SK-N-SH (cell line): ENCODE measurements around the gene PRDX5. TPM values are rescaled to one million over a fixed set of nuclear protein-coding genes. Genes with fewer than 3 reads are reported as not detected.

Experiments used
- CTCF ChIA-PET: fragments of 300-600, 350-600 bp; formaldehyde crosslinking; extraction: SDS; loops from one replicate; lab custom pipeline; 2021; lab: Yijun Ruan, JAX
- POLR2A ChIA-PET: fragments of 350-600 bp; sonication (Branson Sonifier 250); formaldehyde crosslinking; extraction: SDS; loops from one replicate; lab custom pipeline; 2020; ENCODE audit warnings: antibody characterized with exemption, inconsistent platforms; lab: Yijun Ruan, JAX
- DNase-seq: peaks from one replicate; pipeline ENCODE4 v3.0.0; 2012
- H2AFZ ChIP-seq: fragments of 200-600 bp; sonication (generic); 2 replicates; pipeline ENCODE4 v1.8.1; 2016; ENCODE audit warnings: antibody characterized with exemption, mild to moderate bottlenecking, low read depth
- H3F3A ChIP-seq: fragments of 200-600 bp; sonication (generic); replicated peaks from 2 replicates; pipeline ENCODE3; 2016; ENCODE audit warnings: antibody characterized with exemption, mild to moderate bottlenecking; ENCODE audit not compliant: insufficient read depth
- H3K27ac ChIP-seq, 2 experiments: fragments of 200-500 bp in 1 of 2; fragments of 200-600 bp in 1 of 2; sonication (Bioruptor generic) in 1 of 2; sonication (generic), shearing (Covaris generic) in 1 of 2; 2 replicates each; pipeline versions ENCODE4 v1.5.1 to v1.6.1; 2014 to 2016; ENCODE audit warnings: low read depth in 2 of 2, inconsistent platforms in 1 of 2, low read length in 1 of 2, mild to moderate bottlenecking in 1 of 2, mixed read lengths in 1 of 2
- H3K27me3 ChIP-seq: fragments of 200-600 bp; sonication (generic), shearing (Covaris generic); 2 replicates; pipeline ENCODE4 v1.6.1; 2016; ENCODE audit warnings: mixed run types; ENCODE audit not compliant: insufficient read depth
- H3K36me3 ChIP-seq, 2 experiments: fragments of 200-500 bp in 1 of 2; fragments of 200-600 bp in 1 of 2; sonication (Bioruptor generic) in 1 of 2; sonication (generic) in 1 of 2; replicated peaks in 1 of 2; 2 replicates each; pipeline versions ENCODE3 to v1.5.1; 2014 to 2016; ENCODE audit warnings: low read length in 1 of 2, mild to moderate bottlenecking in 1 of 2; ENCODE audit not compliant: insufficient read depth in 2 of 2, control insufficient read depth in 1 of 2
- H3K4me1 ChIP-seq, 2 experiments: fragments of 200-500 bp in 1 of 2; fragments of 200-600 bp in 1 of 2; sonication (Bioruptor generic) in 1 of 2; sonication (generic), shearing (Covaris generic) in 1 of 2; 2 replicates each; pipeline versions ENCODE4 v1.5.1 to v1.6.1; 2014 to 2016; ENCODE audit warnings: low read depth in 1 of 2, low read length in 1 of 2, mixed run types in 1 of 2; ENCODE audit not compliant: insufficient read depth in 2 of 2, control insufficient read depth in 1 of 2
- H3K4me2 ChIP-seq: fragments of 200-600 bp; sonication (generic), shearing (Covaris generic); 2 replicates; pipeline ENCODE4 v1.6.1; 2017; ENCODE audit warnings: mixed run types
- H3K4me3 ChIP-seq, 2 experiments: fragments of 200-500 bp in 1 of 2; fragments of 200-600 bp in 1 of 2; sonication (Bioruptor generic) in 1 of 2; sonication (generic), shearing (Covaris generic) in 1 of 2; 2 replicates each; pipeline versions ENCODE4 v1.5.1 to v1.8.1; 2014 to 2016; ENCODE audit warnings: low read depth in 2 of 2, inconsistent platforms in 1 of 2, low read length in 1 of 2, mild to moderate bottlenecking in 1 of 2, mixed read lengths in 1 of 2, moderate library complexity in 1 of 2
- H3K79me2 ChIP-seq: fragments of 200-600 bp; sonication (generic); 2 replicates; pipeline ENCODE4 v1.8.1; 2017; ENCODE audit warnings: mild to moderate bottlenecking; ENCODE audit not compliant: insufficient read depth
- H3K9ac ChIP-seq: fragments of 200-600 bp; sonication (generic); 2 replicates; pipeline ENCODE4 v1.6.1; 2017; ENCODE audit warnings: mixed run types
- H3K9me2 ChIP-seq: fragments of 200-600 bp; sonication (generic); 2 replicates; pipeline ENCODE4 v1.6.1; 2017; ENCODE audit warnings: mixed run types
- H3K9me3 ChIP-seq: fragments of 200-600 bp; sonication (generic); 2 replicates; pipeline ENCODE4 v1.6.1; 2017; ENCODE audit warnings: mixed run types, mild to moderate bottlenecking, moderate library complexity
- H4K20me1 ChIP-seq: fragments of 200-600 bp; sonication (generic); 2 replicates; pipeline ENCODE4 v1.6.1; 2017; ENCODE audit warnings: mild to moderate bottlenecking, mixed run types; ENCODE audit not compliant: insufficient read depth
- CHD2 ChIP-seq: fragments of 150-350 bp; IDR thresholded peaks from 2 replicates; pipeline ENCODE4 v1.6.1; 2018; ENCODE audit warnings: low read length; ENCODE audit not compliant: partially characterized antibody
- ELF1 ChIP-seq: IDR thresholded peaks from 2 replicates; pipeline ENCODE4 v1.4.0; 2012
- EP300 ChIP-seq, 2 experiments: IDR thresholded peaks; 2 replicates each; pipeline versions ENCODE4 v1.4.0 to v1.6.1; 2012; ENCODE audit warnings: borderline replicate concordance in 1 of 2, low read depth in 1 of 2, low read length in 1 of 2
- FOSL2 ChIP-seq: IDR thresholded peaks from 2 replicates; pipeline ENCODE4 v1.4.0; 2012; ENCODE audit warnings: low read depth, mild to moderate bottlenecking, moderate library complexity, borderline replicate concordance
- GATA2 ChIP-seq: sonication (generic); formaldehyde crosslinking; IDR thresholded peaks from 2 replicates; pipeline ENCODE4 v1.5.0; 2020; ENCODE audit warnings: mild to moderate bottlenecking, missing genetic modification reagents
- IRF3 ChIP-seq: fragments of 150-350 bp; IDR thresholded peaks from 2 replicates; pipeline ENCODE4 v1.6.1; 2016; ENCODE audit warnings: mild to moderate bottlenecking, low read depth, low read length
- JUND ChIP-seq: IDR thresholded peaks from 2 replicates; pipeline ENCODE4 v1.4.0; 2012
- NFIC ChIP-seq: IDR thresholded peaks from 2 replicates; pipeline ENCODE4 v1.4.0; 2012; ENCODE audit warnings: borderline replicate concordance
- NRF1 ChIP-seq: IDR thresholded peaks from 2 replicates; pipeline ENCODE4 v1.6.1; 2012; ENCODE audit warnings: low read depth, mild to moderate bottlenecking, low read length
- REST ChIP-seq: IDR thresholded peaks from 2 replicates; pipeline ENCODE4 v1.6.1; 2012; ENCODE audit warnings: mild to moderate bottlenecking, low read depth, low read length, moderate library complexity
- RXRA ChIP-seq: IDR thresholded peaks from 2 replicates; pipeline ENCODE4 v1.4.0; 2012; ENCODE audit warnings: low read depth, mild to moderate bottlenecking, borderline replicate concordance
- TAF1 ChIP-seq: IDR thresholded peaks from 2 replicates; pipeline ENCODE4 v1.6.1; 2012; ENCODE audit warnings: low read depth, mild to moderate bottlenecking, low read length, moderate library complexity, borderline replicate concordance
- TEAD4 ChIP-seq: IDR thresholded peaks from 2 replicates; pipeline ENCODE4 v1.4.0; 2012; ENCODE audit warnings: mild to moderate bottlenecking, borderline replicate concordance; ENCODE audit not compliant: insufficient read depth
- USF1 ChIP-seq: IDR thresholded peaks from 2 replicates; pipeline ENCODE4 v1.4.0; 2012; ENCODE audit warnings: low read depth, borderline replicate concordance
- ZBTB33 ChIP-seq: IDR thresholded peaks from 2 replicates; pipeline ENCODE4 v1.4.0; 2012; ENCODE audit warnings: low read depth, borderline replicate concordance
- WGBS: methylation state at CpG from one replicate; pipeline ENCODE4 v1.1.6; 2017; ENCODE audit warnings: low lambda C conversion rate; 5-methylcytosine and 5-hydroxymethylcytosine counted together
- polyA plus RNA-seq, 3 experiments: library from polyadenylated mRNA; depleted of rRNA; stranded (reverse); fragments of >200 nt; gene quantifications; 2 replicates each; pipeline ENCODE4 v1.2.3, GENCODE V29; 2012
- TF ChIP-seq, protein P1 (sequence below): IDR thresholded peaks from 2 replicates; pipeline ENCODE4 v1.4.0; 2012; ENCODE audit warnings: low read depth

PRDX5 gene
- polyA plus RNA-seq, 1 of the 3 experiments (the other 2 are of a cell fraction) = 1,000 TPM

- Histone ChIP-seq H3K4me1 (peaks cover 0 to 6% of the 10 kb centered on the region in 2 experiments; a peak in 3 of 4 replicates), H3K4me3 (no peak overlapping the region), H3K79me2 (no peaks in the 10 kb centered on the region), H4K20me1 (no peaks in the 10 kb centered on the region), H3K27me3 (no peaks in the 10 kb centered on the region), H3K4me2 (no peak overlapping the region), H3K9me3 (no peaks in the 10 kb centered on the region), H3K9ac (no peak overlapping the region), H3K9me2 (no peaks in the 10 kb centered on the region), H3K36me3 (no peaks in the 10 kb centered on the region), H3F3A (peaks cover 12% of the 10 kb centered on the region), H2AFZ (no peak overlapping the region), H3K27ac (no peak overlapping the region)
- no peak for TF ChIP-seq JUND
- TF ChIP-seq GATA2 = no peak
- no peak for TF ChIP-seq TAF1
- TF ChIP-seq CHD2 = no peak
- TF ChIP-seq ZBTB33 = no peak
- no peak for TF ChIP-seq EP300 (IDR thresholded peaks at IDR 0.05; ENCODE audit: borderline replicate concordance in 1 of 2, low read depth in 1 of 2, low read length in 1 of 2)
- TF ChIP-seq ELF1 = no peak
- no peak for TF ChIP-seq RXRA
- TF ChIP-seq TEAD4 = no peak
- TF ChIP-seq FOSL2 = no peak
- TF ChIP-seq IRF3 = no peak
- TF ChIP-seq NFIC = no peak
- no peak for TF ChIP-seq REST
- TF ChIP-seq, protein P1, sequence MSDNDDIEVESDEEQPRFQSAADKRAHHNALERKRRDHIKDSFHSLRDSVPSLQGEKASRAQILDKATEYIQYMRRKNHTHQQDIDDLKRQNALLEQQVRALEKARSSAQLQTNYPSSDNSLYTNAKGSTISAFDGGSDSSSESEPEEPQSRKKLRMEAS = no peak
- no peak for TF ChIP-seq USF1
- TF ChIP-seq NRF1 = no peak
- no peak for DNase-seq
- ChIA-PET CTCF (interaction anchor here (0.7 to 5.5 kb wide), 7 partner anchors 9 to 491 kb away, joined by 3 to 42 read pairs (median 4); partner anchors contain the start of genes PRDX5 and TRMT112), POLR2A (no interaction called here)
- WGBS = 83% methylated on average over 11 of the region's 33 CpGs
These were observed 34.4 kb downstream of the PRDX5 start for GRCh38 chr11:64352099-64352994.
